B cell (primary cell): ENCODE data around the gene SDF2. TPM values are rescaled to one million over a fixed set of nuclear protein-coding genes. Genes with fewer than 3 reads are reported as not detected.
"Not testable (repeated sequence)": the region's sequence is repeated elsewhere in the genome, so short reads cannot be mapped to it uniquely, and the experiment has no call there.

Experiments used
- ATAC-seq: fragments of 200-7000 bp; cut with Tn5 transposase; one replicate; pipeline ENCODE4 v1.10.0; 2021; ENCODE audit warnings: low read depth, mild to moderate bottlenecking, moderate number of reproducible peaks, moderate library complexity
- CTCF ChIA-PET: fragments of 350-600 bp; sonication (Branson Sonifier 250); formaldehyde crosslinking; loops from one replicate; lab custom pipeline; 2021; ENCODE audit warnings: antibody characterized with exemption, inconsistent platforms; lab: Charles Lee
- POLR2A ChIA-PET: fragments of 350-600 bp; sonication (Branson Sonifier 250); formaldehyde crosslinking; loops from one replicate; lab custom pipeline; 2021; ENCODE audit warnings: antibody characterized with exemption; lab: Charles Lee
- DNase-seq: peaks from one replicate; pipeline ENCODE4 v3.0.0; 2013
- H2AFZ ChIP-seq: 2 replicates; pipeline ENCODE4 v1.6.1; 2012; ENCODE audit warnings: mild to moderate bottlenecking, low read depth, low read length; ENCODE audit not compliant: insufficient read depth, poor library complexity, severe bottlenecking
- H3K27ac ChIP-seq, 2 donors: 1 replicate in 1 of 2; 2 replicates in 1 of 2; pipeline ENCODE4 v1.5.1; 2012 to 2013; ENCODE audit warnings: low read length in 2 of 2, mild to moderate bottlenecking in 2 of 2, moderate library complexity in 1 of 2
- H3K27me3 ChIP-seq, 4 experiments: fragments of 200-600 bp in 1 of 4; sonication (generic) in 1 of 4; replicated peaks in 1 of 4; 1 replicate in 2 of 4; 2 replicates in 2 of 4; pipeline versions ENCODE4 v1.6.1 to v1.7.0; 2013 to 2016; ENCODE audit warnings: low read length in 3 of 4, mild to moderate bottlenecking in 2 of 4, mixed read lengths in 1 of 4, moderate library complexity in 1 of 4; ENCODE audit not compliant: insufficient read depth in 4 of 4, control insufficient read depth in 3 of 4; ENCODE audit errors: control extremely low read depth in 1 of 4
- H3K36me3 ChIP-seq, 2 experiments: replicated peaks in 1 of 2; 1 replicate in 1 of 2; 2 replicates in 1 of 2; pipeline versions ENCODE4 v1.6.1 to v1.7.1; 2013; ENCODE audit warnings: low read length in 1 of 2; ENCODE audit not compliant: insufficient read depth in 2 of 2, control insufficient read depth in 1 of 2; ENCODE audit errors: control extremely low read depth in 1 of 2, extremely low read depth in 1 of 2
- H3K4me1 ChIP-seq, 2 donors: fragments of 200-600 bp in 1 of 2; sonication (generic) in 1 of 2; 1 replicate in 1 of 2; 2 replicates in 1 of 2; pipeline versions ENCODE4 v1.5.1 to v1.6.1; 2013 to 2017; ENCODE audit warnings: low read length in 2 of 2; ENCODE audit not compliant: control insufficient read depth in 2 of 2, insufficient read depth in 2 of 2
- H3K4me2 ChIP-seq: replicated peaks from 2 replicates; pipeline ENCODE3; 2012; ENCODE audit warnings: mild to moderate bottlenecking, low read depth, low read length; ENCODE audit not compliant: poor library complexity, severe bottlenecking
- H3K4me3 ChIP-seq, 5 experiments: fragments of 200-600 bp in 1 of 5; sonication (generic) in 1 of 5; 1 replicate in 3 of 5; 2 replicates in 2 of 5; pipeline versions ENCODE4 v1.5.1 to v1.7.0; 2011 to 2016; ENCODE audit warnings: low read length in 4 of 5, mild to moderate bottlenecking in 4 of 5, low read depth in 2 of 5, control low read depth in 1 of 5, moderate library complexity in 1 of 5; ENCODE audit not compliant: insufficient read depth in 1 of 5; ENCODE audit errors: control extremely low read depth in 1 of 5, extremely low read depth in 1 of 5
- H3K79me2 ChIP-seq: fragments of 200-600 bp; sonication (generic); one replicate; pipeline ENCODE4 v1.6.0; 2016; ENCODE audit warnings: low read length; ENCODE audit not compliant: control insufficient read depth, insufficient read depth
- H3K9ac ChIP-seq: fragments of 200-600 bp; sonication (generic); 2 replicates; pipeline ENCODE4 v1.6.1; 2017; ENCODE audit warnings: mild to moderate bottlenecking, low read length, moderate library complexity
- H3K9me3 ChIP-seq, 3 donors: one replicate each; pipeline versions ENCODE4 v1.6.1 to v1.7.1; 2013; ENCODE audit warnings: low read length in 2 of 3; ENCODE audit not compliant: control insufficient read depth in 2 of 3, insufficient read depth in 1 of 3; ENCODE audit errors: control extremely low read depth in 1 of 3
- H4K20me1 ChIP-seq: 2 replicates; pipeline ENCODE4 v1.6.0; 2012; ENCODE audit warnings: mild to moderate bottlenecking, low read length; ENCODE audit not compliant: insufficient read depth, control insufficient read depth, poor library complexity, severe bottlenecking
- H3K27ac Mint-ChIP-seq: one replicate; pipeline ENCODE4 v1.8.0; 2021; ENCODE audit warnings: mixed read lengths
- H3K27me3 Mint-ChIP-seq: one replicate; pipeline ENCODE4 v1.8.0; 2021; ENCODE audit warnings: mixed read lengths
- H3K4me1 Mint-ChIP-seq: one replicate; pipeline ENCODE4 v1.8.0; 2021; ENCODE audit warnings: mixed read lengths
- H3K4me3 Mint-ChIP-seq: one replicate; pipeline ENCODE4 v1.8.0; 2021; ENCODE audit warnings: mixed read lengths
- H3K9me3 Mint-ChIP-seq: one replicate; pipeline ENCODE4 v1.8.0; 2022; ENCODE audit warnings: mixed read lengths; ENCODE audit not compliant: insufficient read depth
- CTCF ChIP-seq: fragments of 200-600 bp; IDR thresholded peaks from one replicate; pipeline ENCODE4 v1.8.0; 2022; ENCODE audit warnings: antibody characterized with exemption, mild to moderate bottlenecking
- EZH2 ChIP-seq: IDR thresholded peaks from 2 replicates; pipeline ENCODE4 v1.6.1; 2012; ENCODE audit warnings: borderline replicate concordance, low read depth, mild to moderate bottlenecking, moderate library complexity, low read length; ENCODE audit not compliant: insufficient read depth, poor library complexity, severe bottlenecking
- WGBS: methylation state at CpG from one replicate; pipeline ENCODE4 v1.1.5; 2013; ENCODE audit warnings: missing lambda C conversion rate; ENCODE audit not compliant: insufficient coverage; 5-methylcytosine and 5-hydroxymethylcytosine counted together
- intact Hi-C: fragments of 100-400 bp; cut with micrococcal nuclease; formaldehyde crosslinking; loops from one replicate; pipeline ENCODE4 v1.10.0; 2022
- polyA plus RNA-seq: library from polyadenylated mRNA; depleted of rRNA; stranded (reverse); fragments of >200 nt; gene quantifications from 2 replicates; pipeline ENCODE4 v1.2.3, GENCODE V29; 2012
- total RNA-seq, 2 donors: library from RNA; stranded (reverse); fragments of 120-200 nt in 1 of 2; gene quantifications; 1 replicate in 1 of 2; 2 replicates in 1 of 2; pipeline versions ENCODE4 v1.2.3 to v1.2.4, GENCODE V29; 2013 to 2022

SDF2 gene
- total and polyA plus RNA-seq, 2 donors (not counting 1 experiment from before 2014, with no cell fraction given), result 32.6 to 40.4 TPM

GRCh38 chr17:28663723-28664122 is 2.0 kb upstream of the SDF2 start:
- no peak for TF ChIP-seq EZH2
- TF ChIP-seq CTCF, result no peak
- Histone ChIP-seq H2AFZ (no peak overlapping the region), H3K27ac (no peak overlapping the region), H3K4me2 (no peak overlapping the region), H3K4me1 (peaks cover 22 to 29% of the 10 kb centered on the region in 2 donors), H3K4me3 (no peak overlapping the region), H3K79me2 (peaks cover 93% of the 10 kb centered on the region), H4K20me1 (peaks cover 38% of the 10 kb centered on the region), H3K9ac (no peak overlapping the region), H3K27me3 (no peaks in the 10 kb centered on the region), H3K36me3 (peaks cover 0 to 30% of the 10 kb centered on the region in 2 experiments), H3K9me3 (peaks cover 0 to 7% (median 0%) of the 10 kb centered on the region in 3 donors)
- ATAC-seq (no peak), DNase-seq (no peak)
- POLR2A ChIA-PET, result interaction anchor here (1.2 to 4.3 kb wide), 2 partner anchors 13 to 18 kb away, joined by 7 to 42 read pairs; partner anchors contain the start of gene BLTP2
- no peaks in the 10 kb centered on the region for H3K27me3 Mint-ChIP-seq
- H3K27ac Mint-ChIP-seq, result peak overlapping the region; percentile 100
- H3K4me3 Mint-ChIP-seq, result peak overlapping the region; percentile 99
- CTCF ChIA-PET, result interaction anchor here (1.9 to 4.2 kb wide), 2 partner anchors 15 to 18 kb away, joined by 5 to 59 read pairs; partner anchors contain the start of gene BLTP2
- H3K4me1 Mint-ChIP-seq, result peaks cover 63% of the 10 kb centered on the region
- H3K9me3 Mint-ChIP-seq, result no peaks in the 10 kb centered on the region
- intact Hi-C loops, result no loop called here

- peaks cover 0 to 8% (median 0%) of the 10 kb centered on the region in 3 donors for H3K9me3 ChIP-seq
- POLR2A ChIA-PET, result interaction anchor here (1.2 to 4.3 kb wide), 5 partner anchors 12 to 289 kb away, joined by 3 to 42 read pairs (median 5); partner anchors contain the start of genes BLTP2, PHF12 and RPL23A
- peak overlapping the region; percentile 93 for H3K4me2 ChIP-seq
- intact Hi-C loops, result loop anchor here (1.0 kb wide), 3 partner anchors 17 to 63 kb away; partner anchors contain the start of genes BLTP2, RPL23A and SPAG5
- peak overlapping the region; percentile 90 to 99 for H3K27ac ChIP-seq
- H3K27me3 ChIP-seq, result no peaks in the 10 kb centered on the region
- H3K4me1 ChIP-seq, result peaks cover 22 to 29% of the 10 kb centered on the region in 2 donors
- H4K20me1 ChIP-seq, result peaks cover 25% of the 10 kb centered on the region
- Mint-ChIP-seq H3K27me3 (no peaks in the 10 kb centered on the region), H3K4me3 (peak overlapping the region; percentile 99), H3K4me1 (peaks cover 58% of the 10 kb centered on the region), H3K9me3 (no peaks in the 10 kb centered on the region), H3K27ac (peak overlapping the region; percentile 100)
- 3% methylated on average over 7 of the region's 10 CpGs for WGBS
- CTCF ChIA-PET, result interaction anchor here (0.6 to 4.2 kb wide), 9 partner anchors 10 to 454 kb away, joined by 3 to 59 read pairs (median 4); partner anchors contain the start of gene BLTP2
- H2AFZ ChIP-seq, result peak overlapping the region; percentile 91
- peak overlapping the region; percentile 85 to 100 (median 99) for H3K4me3 ChIP-seq
- H3K79me2 ChIP-seq, result peaks cover 90% of the 10 kb centered on the region
- peaks cover 3 to 26% of the 10 kb centered on the region in 2 experiments for H3K36me3 ChIP-seq
- DNase-seq, result no peak
- H3K9ac ChIP-seq, result peak overlapping the region; percentile 93
- TF ChIP-seq CTCF (no peak), EZH2 (no peak)
- no peak for ATAC-seq
Observed at GRCh38 chr17:28662527-28662829, 772 bp upstream of the SDF2 start.

GRCh38 chr17:28659497-28659881 is 2.2 kb downstream of the SDF2 start:
- POLR2A ChIA-PET, intact Hi-C loops, H3K9ac ChIP-seq, H3K4me2 ChIP-seq, H2AFZ ChIP-seq, H3K27ac ChIP-seq, H3K27ac Mint-ChIP-seq, ATAC-seq, H3K4me3 ChIP-seq, CTCF ChIA-PET, H3K9me3 Mint-ChIP-seq, H3K27me3 Mint-ChIP-seq, H3K27me3 ChIP-seq, H3K9me3 ChIP-seq, DNase-seq: not testable (repeated sequence)
- Mint-ChIP-seq H3K4me3 (peak overlapping the region; percentile 41), H3K4me1 (peaks cover 46% of the 10 kb centered on the region)
- H3K79me2 ChIP-seq, result peaks cover 89% of the 10 kb centered on the region
- H4K20me1 ChIP-seq, result peaks cover 11% of the 10 kb centered on the region
- H3K36me3 ChIP-seq, result peaks cover 3 to 17% of the 10 kb centered on the region in 2 experiments
- 97% methylated on average over 21 of the region's 23 CpGs for WGBS
- H3K4me1 ChIP-seq, result peaks cover 22 to 29% of the 10 kb centered on the region in 2 donors
